WTC11 (cell line): Measurements from ENCODE around the gene RFLNA. TPM values are rescaled to one million over a fixed set of nuclear protein-coding genes. Genes with fewer than 3 reads are reported as not detected.

ENCODE experiments used
- ATAC-seq: fragments of 200-7000 bp; cut with Tn5 transposase; 2 replicates; pipeline ENCODE4 v1.10.0; 2021; ENCODE audit warnings: mild to moderate bottlenecking, moderate library complexity
- CTCF ChIA-PET: fragments of 300-600 bp; sonication (Branson Sonifier 250); formaldehyde crosslinking; loops from one replicate; lab custom pipeline; 2021; ENCODE audit warnings: antibody characterized with exemption; lab: Charles Lee
- POLR2A ChIA-PET: fragments of 350-600 bp; sonication (Branson Sonifier 250); formaldehyde crosslinking; loops from one replicate; lab custom pipeline; 2021; ENCODE audit warnings: antibody characterized with exemption; lab: Charles Lee
- DNase-seq: peaks from one replicate; pipeline ENCODE4 v3.0.0; 2021; ENCODE audit warnings: low spot score
- H3K27ac Mint-ChIP-seq: 2 replicates; pipeline ENCODE4 v1.8.0; 2021; ENCODE audit warnings: mixed read lengths
- H3K27me3 Mint-ChIP-seq: 2 replicates; pipeline ENCODE4 v1.8.0; 2021; ENCODE audit warnings: low read depth, mild to moderate bottlenecking, moderate library complexity, mixed read lengths
- H3K36me3 Mint-ChIP-seq: 2 replicates; pipeline ENCODE4 v1.8.0; 2021; ENCODE audit warnings: mixed read lengths
- H3K4me1 Mint-ChIP-seq: 2 replicates; pipeline ENCODE4 v1.8.0; 2022; ENCODE audit warnings: mixed read lengths
- H3K4me3 Mint-ChIP-seq: 2 replicates; pipeline ENCODE4 v1.8.0; 2021; ENCODE audit warnings: mild to moderate bottlenecking, moderate library complexity, mixed read lengths
- H3K9me3 Mint-ChIP-seq: 2 replicates; pipeline ENCODE4 v1.8.0; 2021; ENCODE audit warnings: mixed read lengths
- CBFB ChIP-seq: sonication (generic); formaldehyde crosslinking; IDR thresholded peaks from 2 replicates; pipeline ENCODE4 v1.8.1; 2022; ENCODE audit warnings: mild to moderate bottlenecking, low read depth, missing genetic modification reagents
- ESRRA ChIP-seq: sonication (generic); formaldehyde crosslinking; IDR thresholded peaks from 2 replicates; pipeline ENCODE4 v1.8.1; 2022; ENCODE audit warnings: mild to moderate bottlenecking, missing genetic modification reagents, borderline replicate concordance
- GRHL2 ChIP-seq: fragments of 250-450 bp; sonication (Bioruptor Pico); IDR thresholded peaks from 2 replicates; pipeline ENCODE4 v1.8.0; 2022; ENCODE audit warnings: mild to moderate bottlenecking, moderate library complexity; ENCODE audit not compliant: insufficient replicate concordance, severe bottlenecking
- NR2C2 ChIP-seq: sonication (generic); formaldehyde crosslinking; IDR thresholded peaks from 2 replicates; pipeline ENCODE4 v1.8.0; 2022; ENCODE audit warnings: mild to moderate bottlenecking, missing genetic modification reagents
- OVOL2 ChIP-seq: fragments of 250-450 bp; sonication (Bioruptor Pico); IDR thresholded peaks from 2 replicates; pipeline ENCODE4 v1.9.0; 2021; ENCODE audit warnings: mild to moderate bottlenecking, borderline replicate concordance
- SP1 ChIP-seq: sonication (generic); formaldehyde crosslinking; conservative IDR thresholded peaks from 2 replicates; pipeline ENCODE4 v1.8.1; 2022; ENCODE audit warnings: missing genetic modification reagents
- total RNA-seq: library from RNA; stranded (reverse); gene quantifications from 3 replicates; pipeline ENCODE4 v1.2.3, GENCODE V29; 2021
- TF ChIP-seq, protein P1 (sequence below): sonication (generic); formaldehyde crosslinking; IDR thresholded peaks from 2 replicates; pipeline ENCODE4 v1.8.1; 2023; ENCODE audit warnings: mild to moderate bottlenecking, missing genetic modification reagents
- TF ChIP-seq, protein P2 (sequence below): sonication (generic); formaldehyde crosslinking; conservative IDR thresholded peaks from 2 replicates; pipeline ENCODE4 v1.8.1; 2022; ENCODE audit warnings: mild to moderate bottlenecking, missing genetic modification reagents
- TF ChIP-seq, protein P3 (sequence below): sonication (generic); formaldehyde crosslinking; IDR thresholded peaks from 2 replicates; pipeline ENCODE4 v1.8.1; 2022; ENCODE audit warnings: low read depth, missing genetic modification reagents, borderline replicate concordance
- TF ChIP-seq, protein P4 (sequence below): sonication (generic); formaldehyde crosslinking; IDR thresholded peaks from 2 replicates; pipeline ENCODE4 v1.8.0; 2022; ENCODE audit warnings: mild to moderate bottlenecking, missing genetic modification reagents
- TF ChIP-seq, protein P5 (sequence below): sonication (generic); formaldehyde crosslinking; IDR thresholded peaks from 2 replicates; pipeline ENCODE4 v1.8.0; 2022; ENCODE audit warnings: missing genetic modification reagents

The RFLNA gene
- total RNA-seq, 1 experiment from 2014 or later: 6.3 TPM

DNA sequence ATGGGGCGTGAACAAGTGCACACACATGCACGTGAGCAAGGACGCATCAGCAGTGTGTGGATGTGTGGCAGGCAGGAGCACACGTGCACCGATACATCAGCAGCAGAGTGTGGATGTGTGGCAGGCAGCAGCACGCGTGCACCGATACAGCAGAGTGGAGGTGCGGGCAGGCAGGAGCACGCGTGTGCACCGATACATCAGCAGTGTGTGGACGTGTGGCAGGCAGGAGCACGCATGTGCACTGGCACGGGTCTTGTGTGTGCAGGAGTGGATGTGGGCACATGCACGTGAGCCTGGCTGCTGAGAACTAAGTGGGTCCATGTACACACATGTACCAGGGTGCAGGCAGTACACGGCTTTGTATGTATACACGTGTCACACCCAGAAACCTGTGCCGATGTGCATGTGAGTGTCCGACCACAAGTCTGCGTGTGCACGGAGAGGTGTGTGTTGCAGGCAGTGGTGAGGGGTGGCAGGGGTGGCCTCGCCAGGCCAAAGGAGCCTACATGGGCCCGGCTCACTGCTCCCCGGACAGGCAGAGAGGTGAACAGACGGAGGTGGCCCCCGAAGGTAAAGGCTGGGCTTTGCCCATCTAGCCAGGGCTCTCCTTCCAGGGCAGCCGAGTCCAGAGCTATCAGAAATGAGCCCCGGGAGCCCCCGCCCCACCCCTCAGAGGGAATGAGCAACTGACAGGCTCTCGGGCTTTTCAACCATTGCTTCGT, 53.9 kb downstream of the RFLNA start:
- Mint-ChIP-seq H3K27ac (peak overlapping the region; percentile 80), H3K27me3 (no peaks in the 10 kb centered on the region), H3K36me3 (peaks cover 46% of the 10 kb centered on the region), H3K4me1 (no peaks in the 10 kb centered on the region), H3K4me3 (no peak overlapping the region), H3K9me3 (no peaks in the 10 kb centered on the region)
- CTCF ChIA-PET: interaction anchor here (0.5 to 1.3 kb wide), 4 partner anchors 23 to 316 kb away, joined by 3 to 4 read pairs (median 3); no protein-coding TSS in a partner anchor
- ATAC-seq: no peak
- no peak for TF ChIP-seq GRHL2 (CRISPR knock-in tag)
- TF ChIP-seq, protein P1, sequence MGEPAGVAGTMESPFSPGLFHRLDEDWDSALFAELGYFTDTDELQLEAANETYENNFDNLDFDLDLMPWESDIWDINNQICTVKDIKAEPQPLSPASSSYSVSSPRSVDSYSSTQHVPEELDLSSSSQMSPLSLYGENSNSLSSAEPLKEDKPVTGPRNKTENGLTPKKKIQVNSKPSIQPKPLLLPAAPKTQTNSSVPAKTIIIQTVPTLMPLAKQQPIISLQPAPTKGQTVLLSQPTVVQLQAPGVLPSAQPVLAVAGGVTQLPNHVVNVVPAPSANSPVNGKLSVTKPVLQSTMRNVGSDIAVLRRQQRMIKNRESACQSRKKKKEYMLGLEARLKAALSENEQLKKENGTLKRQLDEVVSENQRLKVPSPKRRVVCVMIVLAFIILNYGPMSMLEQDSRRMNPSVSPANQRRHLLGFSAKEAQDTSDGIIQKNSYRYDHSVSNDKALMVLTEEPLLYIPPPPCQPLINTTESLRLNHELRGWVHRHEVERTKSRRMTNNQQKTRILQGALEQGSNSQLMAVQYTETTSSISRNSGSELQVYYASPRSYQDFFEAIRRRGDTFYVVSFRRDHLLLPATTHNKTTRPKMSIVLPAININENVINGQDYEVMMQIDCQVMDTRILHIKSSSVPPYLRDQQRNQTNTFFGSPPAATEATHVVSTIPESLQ (CRISPR knock-in tag): no peak
- no peak for TF ChIP-seq ESRRA (CRISPR knock-in tag)
- TF ChIP-seq, protein P2, sequence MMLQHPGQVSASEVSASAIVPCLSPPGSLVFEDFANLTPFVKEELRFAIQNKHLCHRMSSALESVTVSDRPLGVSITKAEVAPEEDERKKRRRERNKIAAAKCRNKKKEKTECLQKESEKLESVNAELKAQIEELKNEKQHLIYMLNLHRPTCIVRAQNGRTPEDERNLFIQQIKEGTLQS: no peak
- no peak for TF ChIP-seq SP1 (CRISPR knock-in tag)
- TF ChIP-seq, protein P3, sequence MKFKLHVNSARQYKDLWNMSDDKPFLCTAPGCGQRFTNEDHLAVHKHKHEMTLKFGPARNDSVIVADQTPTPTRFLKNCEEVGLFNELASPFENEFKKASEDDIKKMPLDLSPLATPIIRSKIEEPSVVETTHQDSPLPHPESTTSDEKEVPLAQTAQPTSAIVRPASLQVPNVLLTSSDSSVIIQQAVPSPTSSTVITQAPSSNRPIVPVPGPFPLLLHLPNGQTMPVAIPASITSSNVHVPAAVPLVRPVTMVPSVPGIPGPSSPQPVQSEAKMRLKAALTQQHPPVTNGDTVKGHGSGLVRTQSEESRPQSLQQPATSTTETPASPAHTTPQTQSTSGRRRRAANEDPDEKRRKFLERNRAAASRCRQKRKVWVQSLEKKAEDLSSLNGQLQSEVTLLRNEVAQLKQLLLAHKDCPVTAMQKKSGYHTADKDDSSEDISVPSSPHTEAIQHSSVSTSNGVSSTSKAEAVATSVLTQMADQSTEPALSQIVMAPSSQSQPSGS (CRISPR knock-in tag): no peak
- TF ChIP-seq, protein P4, sequence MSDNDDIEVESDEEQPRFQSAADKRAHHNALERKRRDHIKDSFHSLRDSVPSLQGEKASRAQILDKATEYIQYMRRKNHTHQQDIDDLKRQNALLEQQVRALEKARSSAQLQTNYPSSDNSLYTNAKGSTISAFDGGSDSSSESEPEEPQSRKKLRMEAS (CRISPR knock-in tag): no peak
- POLR2A ChIA-PET: no interaction called here
- no peak for DNase-seq

DNA sequence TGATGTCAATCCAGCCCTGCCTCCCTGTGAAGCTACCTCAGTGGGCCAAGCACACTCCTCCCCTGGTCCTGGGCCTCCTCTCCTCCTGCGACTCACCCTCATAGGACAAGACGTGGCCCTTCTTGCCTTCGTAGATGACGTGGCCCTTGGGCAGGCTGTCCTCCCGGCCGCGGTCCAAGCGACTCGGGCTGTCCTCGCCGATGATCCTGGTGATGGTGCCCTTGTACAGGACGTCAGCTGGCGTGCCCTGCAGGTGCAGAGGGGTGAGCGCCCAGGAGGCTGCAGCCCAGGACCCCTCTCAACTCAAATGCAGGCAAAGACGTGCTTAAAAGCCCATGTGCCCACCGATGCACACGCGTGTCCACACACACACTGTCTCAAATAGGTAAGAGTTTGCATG, 55.6 kb downstream of the RFLNA start:
- Mint-ChIP-seq H3K27me3 (no peaks in the 10 kb centered on the region), H3K9me3 (no peaks in the 10 kb centered on the region), H3K4me3 (no peak overlapping the region)
- ATAC-seq (no peak), DNase-seq (no peak)
- CTCF ChIA-PET: no interaction called here
- TF ChIP-seq, protein P5, sequence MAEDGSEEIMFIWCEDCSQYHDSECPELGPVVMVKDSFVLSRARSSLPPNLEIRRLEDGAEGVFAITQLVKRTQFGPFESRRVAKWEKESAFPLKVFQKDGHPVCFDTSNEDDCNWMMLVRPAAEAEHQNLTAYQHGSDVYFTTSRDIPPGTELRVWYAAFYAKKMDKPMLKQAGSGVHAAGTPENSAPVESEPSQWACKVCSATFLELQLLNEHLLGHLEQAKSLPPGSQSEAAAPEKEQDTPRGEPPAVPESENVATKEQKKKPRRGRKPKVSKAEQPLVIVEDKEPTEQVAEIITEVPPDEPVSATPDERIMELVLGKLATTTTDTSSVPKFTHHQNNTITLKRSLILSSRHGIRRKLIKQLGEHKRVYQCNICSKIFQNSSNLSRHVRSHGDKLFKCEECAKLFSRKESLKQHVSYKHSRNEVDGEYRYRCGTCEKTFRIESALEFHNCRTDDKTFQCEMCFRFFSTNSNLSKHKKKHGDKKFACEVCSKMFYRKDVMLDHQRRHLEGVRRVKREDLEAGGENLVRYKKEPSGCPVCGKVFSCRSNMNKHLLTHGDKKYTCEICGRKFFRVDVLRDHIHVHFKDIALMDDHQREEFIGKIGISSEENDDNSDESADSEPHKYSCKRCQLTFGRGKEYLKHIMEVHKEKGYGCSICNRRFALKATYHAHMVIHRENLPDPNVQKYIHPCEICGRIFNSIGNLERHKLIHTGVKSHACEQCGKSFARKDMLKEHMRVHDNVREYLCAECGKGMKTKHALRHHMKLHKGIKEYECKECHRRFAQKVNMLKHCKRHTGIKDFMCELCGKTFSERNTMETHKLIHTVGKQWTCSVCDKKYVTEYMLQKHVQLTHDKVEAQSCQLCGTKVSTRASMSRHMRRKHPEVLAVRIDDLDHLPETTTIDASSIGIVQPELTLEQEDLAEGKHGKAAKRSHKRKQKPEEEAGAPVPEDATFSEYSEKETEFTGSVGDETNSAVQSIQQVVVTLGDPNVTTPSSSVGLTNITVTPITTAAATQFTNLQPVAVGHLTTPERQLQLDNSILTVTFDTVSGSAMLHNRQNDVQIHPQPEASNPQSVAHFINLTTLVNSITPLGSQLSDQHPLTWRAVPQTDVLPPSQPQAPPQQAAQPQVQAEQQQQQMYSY (CRISPR knock-in tag): no peak
- TF ChIP-seq, all 79 proteins: peak for 0
- POLR2A ChIA-PET: no interaction called here
- H3K36me3 Mint-ChIP-seq: peaks cover 35% of the 10 kb centered on the region
- H3K27ac Mint-ChIP-seq: no peak overlapping the region
- H3K4me1 Mint-ChIP-seq: no peaks in the 10 kb centered on the region

DNA sequence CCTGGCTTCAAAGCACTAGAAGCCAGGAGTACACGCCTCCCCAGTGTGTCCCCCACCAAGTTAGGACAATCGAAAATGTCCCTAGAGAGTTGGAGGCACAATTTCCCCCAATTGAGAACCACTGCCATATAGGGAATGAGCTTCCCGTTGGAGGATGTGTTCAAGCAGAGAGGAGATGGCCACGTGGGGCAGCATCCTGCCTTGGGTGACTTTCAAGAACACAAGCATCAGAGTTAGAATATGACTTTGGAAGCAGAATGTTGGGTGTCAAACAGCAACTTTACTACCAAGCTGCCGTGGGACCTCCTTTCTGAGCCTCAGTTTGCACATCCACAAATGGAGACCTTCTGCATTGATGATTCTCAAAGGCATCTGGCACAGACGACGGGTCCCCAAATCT, 56.5 kb downstream of the RFLNA start:
- ATAC-seq: no peak
- H3K36me3 Mint-ChIP-seq: peaks cover 31% of the 10 kb centered on the region
- ChIA-PET CTCF (interaction anchor here (0.6 to 2.0 kb wide), 2 partner anchors 19 to 513 kb away, joined by 3 to 6 read pairs; no protein-coding TSS in a partner anchor), POLR2A (interaction anchor here (0.6 kb wide), 1 partner anchor 39 kb away, joined by 5 read pairs; no protein-coding TSS in a partner anchor)
- no peak overlapping the region for H3K4me3 Mint-ChIP-seq
- H3K4me1 Mint-ChIP-seq: no peaks in the 10 kb centered on the region
- no peaks in the 10 kb centered on the region for H3K9me3 Mint-ChIP-seq
- H3K27ac Mint-ChIP-seq: no peak overlapping the region
- TF ChIP-seq GRHL2 (CRISPR knock-in tag): no peak
- no peak for TF ChIP-seq OVOL2
- no peak for TF ChIP-seq NR2C2
- no peak for TF ChIP-seq CBFB (CRISPR knock-in tag)
- no peak for DNase-seq
- H3K27me3 Mint-ChIP-seq: no peaks in the 10 kb centered on the region
